H1 (cell line): ENCODE measurements around the gene CADPS. TPM values are rescaled to one million over a fixed set of nuclear protein-coding genes. Genes with fewer than 3 reads are reported as not detected.

Source experiments
- CTCF ChIA-PET: fragments of 300-600 bp; sonication (Branson Sonifier 250); formaldehyde crosslinking; loops from one replicate; lab custom pipeline; 2021; ENCODE audit not compliant: partially characterized antibody; lab: Charles Lee
- POLR2A ChIA-PET: fragments of 300-600 bp; sonication (Branson Sonifier 250); formaldehyde crosslinking; loops from one replicate; lab custom pipeline; 2021; ENCODE audit warnings: inconsistent platforms; ENCODE audit not compliant: partially characterized antibody; lab: Charles Lee
- DNase-seq, 2 experiments: peaks; one replicate each; pipeline versions ENCODE4 v3.0.0 to v3.0.0-alpha.2; 2010 to 2022; ENCODE audit warnings: low spot score in 2 of 2, low read depth in 1 of 2, mixed read lengths in 1 of 2
- FAIRE-seq: peaks from 2 replicates; lab custom pipeline; 2011; peaks lifted over from hg19 to GRCh38; lab: Jason Lieb, UNC
- H2AFZ ChIP-seq: 2 replicates; pipeline ENCODE4 v1.8.1; 2012; ENCODE audit warnings: low read length, inconsistent platforms
- H2AK5ac ChIP-seq: 2 replicates; pipeline ENCODE4 v1.6.1; 2013; ENCODE audit warnings: low read depth, low read length
- H2BK120ac ChIP-seq: replicated peaks from 2 replicates; pipeline ENCODE3; 2013; ENCODE audit warnings: low read depth, low read length, inconsistent platforms
- H2BK12ac ChIP-seq: 2 replicates; pipeline ENCODE4 v1.6.1; 2013; ENCODE audit warnings: low read depth, low read length
- H2BK15ac ChIP-seq: 2 replicates; pipeline ENCODE4 v1.6.1; 2013; ENCODE audit warnings: low read length
- H2BK20ac ChIP-seq: 2 replicates; pipeline ENCODE4 v1.6.1; 2013; ENCODE audit warnings: low read length
- H2BK5ac ChIP-seq: 2 replicates; pipeline ENCODE4 v1.6.1; 2013; ENCODE audit warnings: low read depth, low read length
- H3K14ac ChIP-seq: 2 replicates; pipeline ENCODE4 v1.6.1; 2013; ENCODE audit warnings: inconsistent platforms; ENCODE audit not compliant: insufficient read length
- H3K18ac ChIP-seq: 2 replicates; pipeline ENCODE4 v1.6.1; 2013; ENCODE audit warnings: low read length; ENCODE audit errors: extremely low read depth
- H3K23ac ChIP-seq: 2 replicates; pipeline ENCODE4 v1.6.1; 2013; ENCODE audit warnings: inconsistent platforms; ENCODE audit not compliant: insufficient read length
- H3K23me2 ChIP-seq: 2 replicates; pipeline ENCODE4 v1.6.1; 2013; ENCODE audit warnings: low read depth, low read length
- H3K27ac ChIP-seq: 2 replicates; pipeline ENCODE4 v1.6.1; 2011; ENCODE audit warnings: low read depth, low read length, inconsistent platforms
- H3K27me3 ChIP-seq, 4 experiments: replicated peaks in 1 of 4; 1 replicate in 1 of 4; 2 replicates in 3 of 4; pipeline versions ENCODE4 v1.6.1 to v1.8.1; 2011 to 2013; ENCODE audit warnings: low read length in 3 of 4, mild to moderate bottlenecking in 3 of 4, inconsistent platforms in 2 of 4, mixed read lengths in 2 of 4, moderate library complexity in 1 of 4; ENCODE audit not compliant: control insufficient read depth in 3 of 4, insufficient read depth in 3 of 4; ENCODE audit errors: extremely low read depth in 1 of 4
- H3K36me3 ChIP-seq, 4 experiments: 2 replicates each; pipeline versions ENCODE4 v1.6.1 to v1.8.1; 2011 to 2013; ENCODE audit warnings: mild to moderate bottlenecking in 4 of 4, low read length in 3 of 4, moderate library complexity in 2 of 4, control low read depth in 1 of 4, inconsistent platforms in 1 of 4; ENCODE audit not compliant: insufficient read depth in 4 of 4, control insufficient read depth in 2 of 4
- H3K4ac ChIP-seq: replicated peaks from 2 replicates; pipeline ENCODE3; 2013; ENCODE audit warnings: low read length, low read depth, mixed read lengths, inconsistent platforms; ENCODE audit not compliant: insufficient read length
- H3K4me1 ChIP-seq, 4 experiments: replicated peaks in 1 of 4; 1 replicate in 1 of 4; 2 replicates in 3 of 4; pipeline versions ENCODE4 v1.6.1 to v1.8.1; 2011 to 2013; ENCODE audit warnings: low read length in 3 of 4, inconsistent platforms in 2 of 4, mixed read lengths in 1 of 4; ENCODE audit not compliant: insufficient read depth in 4 of 4, control insufficient read depth in 3 of 4
- H3K4me2 ChIP-seq, 2 experiments: 2 replicates each; pipeline versions ENCODE4 v1.6.1 to v1.8.1; 2011 to 2013; ENCODE audit warnings: low read depth in 2 of 2, low read length in 2 of 2, control low read depth in 1 of 2, inconsistent platforms in 1 of 2, mild to moderate bottlenecking in 1 of 2; ENCODE audit not compliant: insufficient read depth in 1 of 2
- H3K4me3 ChIP-seq, 4 experiments: fragments of 200-600, 300-600 bp in 1 of 4; sonication (generic), shearing (Covaris generic), sonication (Bioruptor Twin) in 1 of 4; 2 replicates each; pipeline versions ENCODE4 v1.5.1 to v1.8.1; 2011 to 2016; ENCODE audit warnings: low read length in 4 of 4, low read depth in 3 of 4, control low read depth in 2 of 4, inconsistent platforms in 2 of 4, mild to moderate bottlenecking in 2 of 4, mixed read lengths in 1 of 4, moderate library complexity in 1 of 4; ENCODE audit not compliant: insufficient read depth in 2 of 4; ENCODE audit errors: extremely low read depth in 1 of 4
- H3K56ac ChIP-seq: replicated peaks from 2 replicates; pipeline ENCODE3; 2013; ENCODE audit warnings: low read depth, mild to moderate bottlenecking, mixed read lengths, low read length, inconsistent platforms; ENCODE audit not compliant: insufficient read length
- H3K79me1 ChIP-seq: 2 replicates; pipeline ENCODE4 v1.6.1; 2013; ENCODE audit warnings: low read depth, low read length, control low read depth
- H3K79me2 ChIP-seq, 2 experiments: 2 replicates each; pipeline versions ENCODE4 v1.6.1 to v1.8.1; 2012 to 2013; ENCODE audit warnings: low read length in 2 of 2, mild to moderate bottlenecking in 2 of 2, inconsistent platforms in 1 of 2; ENCODE audit not compliant: insufficient read depth in 2 of 2, control insufficient read depth in 1 of 2
- H3K9ac ChIP-seq, 4 experiments: replicated peaks in 1 of 4; 1 replicate in 1 of 4; 2 replicates in 3 of 4; pipeline versions ENCODE4 v1.6.1 to v1.8.1; 2011 to 2013; ENCODE audit warnings: low read depth in 3 of 4, low read length in 3 of 4, control low read depth in 2 of 4, mild to moderate bottlenecking in 2 of 4, moderate library complexity in 2 of 4, inconsistent platforms in 1 of 4; ENCODE audit errors: extremely low read depth in 1 of 4
- H3K9me3 ChIP-seq, 2 experiments: 2 replicates each; pipeline versions ENCODE4 v1.6.1 to v1.8.1; 2012 to 2013; ENCODE audit warnings: mild to moderate bottlenecking in 2 of 2, moderate library complexity in 2 of 2, control low read depth in 1 of 2, inconsistent platforms in 1 of 2, low read depth in 1 of 2, low read length in 1 of 2, mixed read lengths in 1 of 2; ENCODE audit not compliant: insufficient read depth in 2 of 2
- H4K20me1 ChIP-seq, 2 experiments: replicated peaks in 1 of 2; 2 replicates each; pipeline versions ENCODE3 to v1.8.1; 2011 to 2013; ENCODE audit warnings: inconsistent platforms in 2 of 2, low read length in 2 of 2, mild to moderate bottlenecking in 1 of 2; ENCODE audit not compliant: insufficient read depth in 2 of 2, control insufficient read depth in 1 of 2
- H4K5ac ChIP-seq: 2 replicates; pipeline ENCODE4 v1.6.1; 2013; ENCODE audit warnings: low read length, low read depth, mixed read lengths, inconsistent platforms; ENCODE audit not compliant: insufficient read length
- H4K8ac ChIP-seq: 2 replicates; pipeline ENCODE4 v1.8.0; 2013; ENCODE audit warnings: mild to moderate bottlenecking, moderate library complexity, low read length, inconsistent platforms; ENCODE audit not compliant: insufficient read depth; ENCODE audit errors: extremely low read depth
- H4K91ac ChIP-seq: replicated peaks from 2 replicates; pipeline ENCODE3; 2013; ENCODE audit warnings: low read length, mixed read lengths, inconsistent platforms; ENCODE audit not compliant: insufficient read length
- JUN ChIP-seq: IDR thresholded peaks from 2 replicates; pipeline ENCODE4 v1.6.1; 2011; ENCODE audit warnings: low read depth, mild to moderate bottlenecking, improper control_type of control experiment, low read length
- JUND ChIP-seq: IDR thresholded peaks from 2 replicates; pipeline ENCODE4 v1.6.1; 2011; ENCODE audit warnings: mild to moderate bottlenecking, improper control_type of control experiment, low read length
- KDM1A ChIP-seq: fragments of 200-600, 300-600 bp; sonication (generic); IDR thresholded peaks from 2 replicates; pipeline ENCODE4 v1.7.1; 2016; ENCODE audit warnings: mild to moderate bottlenecking, low read length, borderline replicate concordance
- POLR2AphosphoS5 ChIP-seq: IDR thresholded peaks from 2 replicates; pipeline ENCODE4 v1.6.1; 2011; ENCODE audit warnings: low read depth, low read length
- RNF2 ChIP-seq: fragments of 200-900, 300-1000 bp; sonication (generic); IDR thresholded peaks from 2 replicates; pipeline ENCODE4 v1.7.1; 2016; ENCODE audit warnings: borderline replicate concordance, low read depth, mild to moderate bottlenecking, antibody characterized with exemption, low read length; ENCODE audit not compliant: poor library complexity, severe bottlenecking; ENCODE audit errors: missing control alignments
- WGBS, 2 experiments: shearing (Covaris generic) in 1 of 2; methylation state at CpG; one replicate each; pipeline versions ENCODE4 v1.1.6 to v1.1.7; 2013 to 2015; ENCODE audit warnings: low lambda C conversion rate in 2 of 2, mixed read lengths in 2 of 2, inconsistent platforms in 1 of 2, low coverage in 1 of 2, missing lambda C conversion rate in 1 of 2; ENCODE audit not compliant: insufficient replicate concordance in 2 of 2, insufficient coverage in 1 of 2, insufficient read length in 1 of 2; ENCODE audit errors: extremely low coverage in 1 of 2, missing lambda C conversion rate in 1 of 2; 5-methylcytosine and 5-hydroxymethylcytosine counted together
- polyA plus RNA-seq, 7 experiments: library from polyadenylated mRNA; depleted of rRNA in 3 of 7; stranded (reverse) in 5 of 7; unstranded in 2 of 7; fragments of >200 nt in 5 of 7; fragments of 200-250 nt in 2 of 7; gene quantifications; 1 replicate in 5 of 7; 2 replicates in 1 of 7; 4 replicates in 1 of 7; pipeline versions ENCODE4 v1.2.1 to v1.2.3, GENCODE V29; 2011 to 2013; ENCODE audit warnings: missing spikeins in 2 of 7, mixed read lengths in 2 of 7
- total RNA-seq: library from RNA; stranded (reverse); fragmentation: NEBNext Ultra II Directional; extraction: Animal tissue kit (Norgen Biotek cat#: 25700); gene quantifications from 2 replicates; pipeline ENCODE4 v1.2.1, GENCODE V29; 2021
- TF ChIP-seq, protein P1 (sequence below): IDR thresholded peaks from 2 replicates; pipeline ENCODE4 v1.6.1; 2012; ENCODE audit warnings: inconsistent platforms
- TF ChIP-seq, protein P2 (sequence below): IDR thresholded peaks from 2 replicates; pipeline ENCODE4 v1.6.1; 2011; ENCODE audit warnings: low read length, improper control_type of control experiment

The CADPS gene
- total and polyA plus RNA-seq, 2 of the 8 experiments (the other 6 are each of a cell fraction or from before 2014, with no cell fraction given), result 7.1 to 10.2 TPM

DNA sequence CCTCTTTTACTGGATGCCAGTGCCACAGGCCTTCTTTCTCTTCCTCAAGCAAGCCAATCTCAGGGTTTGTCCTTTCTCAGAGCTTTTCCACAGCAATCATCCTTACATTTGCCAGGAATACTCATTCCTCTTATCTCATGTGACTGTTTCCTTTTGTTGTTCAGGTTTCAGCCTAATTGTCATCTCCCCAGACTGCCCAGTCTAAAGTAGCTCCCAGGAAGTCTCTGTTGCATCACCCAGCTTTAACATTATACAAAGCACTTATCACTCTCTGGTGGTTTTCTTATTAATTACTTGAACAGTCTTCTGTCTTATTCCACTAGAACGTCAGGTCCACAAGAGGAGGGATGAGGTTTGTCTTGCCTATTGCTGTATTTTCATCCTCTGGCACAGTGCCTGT is 65.8 kb downstream of the CADPS start:
- Histone ChIP-seq H3K23ac (no peak overlapping the region), H3K4me3 (no peak overlapping the region), H3K56ac (no peak overlapping the region), H2BK5ac (no peak overlapping the region), H3K27me3 (no peaks in the 10 kb centered on the region), H4K5ac (no peak overlapping the region), H3K9me3 (no peaks in the 10 kb centered on the region), H4K20me1 (no peaks in the 10 kb centered on the region), H3K36me3 (no peaks in the 10 kb centered on the region), H3K79me1 (no peaks in the 10 kb centered on the region), H3K79me2 (no peaks in the 10 kb centered on the region), H3K4ac (no peak overlapping the region), H2BK15ac (no peak overlapping the region), H3K14ac (no peak overlapping the region), H2BK20ac (no peak overlapping the region), H3K27ac (no peak overlapping the region), H4K8ac (no peak overlapping the region), H2AK5ac (no peak overlapping the region), H3K18ac (no peak overlapping the region), H4K91ac (no peak overlapping the region), H2BK12ac (no peak overlapping the region), H2AFZ (no peak overlapping the region), H2BK120ac (no peak overlapping the region), H3K4me1 (peaks cover 0 to 3% (median 1%) of the 10 kb centered on the region in 4 experiments; a peak in 5 of 7 replicates), H3K4me2 (no peak overlapping the region), H3K23me2 (no peaks in the 10 kb centered on the region; the same call in 1 of the 2 replicates), H3K9ac (no peak overlapping the region)
- POLR2A ChIA-PET, result no interaction called here
- FAIRE-seq (peak; percentile 63), DNase-seq (no peak)
- whole genome bisulfite sequencing, 2 experiments, result 96% methylated on average over 1 of the region's 1 CpG; no CpG with 5 or more reads in 1 of the 2 experiments
- no peak for TF ChIP-seq JUND
- no peak for TF ChIP-seq RNF2
- no peak for TF ChIP-seq POLR2AphosphoS5
- no peak for TF ChIP-seq KDM1A
- TF ChIP-seq, protein P1, sequence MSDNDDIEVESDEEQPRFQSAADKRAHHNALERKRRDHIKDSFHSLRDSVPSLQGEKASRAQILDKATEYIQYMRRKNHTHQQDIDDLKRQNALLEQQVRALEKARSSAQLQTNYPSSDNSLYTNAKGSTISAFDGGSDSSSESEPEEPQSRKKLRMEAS, result no peak
- TF ChIP-seq JUN, result no peak
- TF ChIP-seq, protein P2, sequence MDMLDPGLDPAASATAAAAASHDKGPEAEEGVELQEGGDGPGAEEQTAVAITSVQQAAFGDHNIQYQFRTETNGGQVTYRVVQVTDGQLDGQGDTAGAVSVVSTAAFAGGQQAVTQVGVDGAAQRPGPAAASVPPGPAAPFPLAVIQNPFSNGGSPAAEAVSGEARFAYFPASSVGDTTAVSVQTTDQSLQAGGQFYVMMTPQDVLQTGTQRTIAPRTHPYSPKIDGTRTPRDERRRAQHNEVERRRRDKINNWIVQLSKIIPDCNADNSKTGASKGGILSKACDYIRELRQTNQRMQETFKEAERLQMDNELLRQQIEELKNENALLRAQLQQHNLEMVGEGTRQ, result no peak
- CTCF ChIA-PET, result interaction anchor here (0.9 to 4.7 kb wide), 4 partner anchors 11 to 142 kb away, joined by 3 to 33 read pairs (median 6); no protein-coding TSS in a partner anchor
